Mesothelial cell of epicardium (in vitro differentiated cells): ENCODE data around the gene OTOF. TPM values are rescaled to one million over a fixed set of nuclear protein-coding genes. Genes with fewer than 3 reads are reported as not detected.

Experiments used
- DNase-seq, 2 experiments: peaks; one replicate each; pipeline ENCODE4 v3.0.0; 2021; ENCODE audit warnings: low spot score in 2 of 2; ENCODE audit not compliant: unreplicated experiment in 2 of 2
- H3K27ac Mint-ChIP-seq: 2 replicates; pipeline ENCODE4 v1.8.0; 2021; ENCODE audit warnings: mixed read lengths
- H3K27me3 Mint-ChIP-seq: 2 replicates; pipeline ENCODE4 v1.8.0; 2021; ENCODE audit warnings: low read depth, mixed read lengths
- H3K36me3 Mint-ChIP-seq: 2 replicates; pipeline ENCODE4 v1.8.0; 2021; ENCODE audit warnings: mixed read lengths
- H3K4me1 Mint-ChIP-seq: 2 replicates; pipeline ENCODE4 v1.8.0; 2021; ENCODE audit warnings: mixed read lengths
- H3K4me3 Mint-ChIP-seq: 2 replicates; pipeline ENCODE4 v1.8.0; 2021; ENCODE audit warnings: mild to moderate bottlenecking, moderate library complexity, mixed read lengths
- H3K9me3 Mint-ChIP-seq: 2 replicates; pipeline ENCODE4 v1.8.0; 2021; ENCODE audit warnings: mixed read lengths
- CTCF ChIP-seq: fragments of 200-600 bp; sonication (generic); IDR thresholded peaks from one replicate; pipeline ENCODE4 v1.5.0; 2021; ENCODE audit warnings: antibody characterized with exemption; ENCODE audit not compliant: unreplicated experiment
- total RNA-seq: library from RNA; stranded (reverse); gene quantifications from 3 replicates; pipeline ENCODE4 v1.2.1, GENCODE V29; 2021

Gene OTOF
- total RNA-seq, 1 donor from 2014 or later: 0.16 TPM

GRCh38 chr2:26466662-26467310 is 11.1 kb downstream of the OTOF start:
- no peak overlapping the region for H3K4me3 Mint-ChIP-seq
- no peak for DNase-seq
- H3K27ac Mint-ChIP-seq: no peak overlapping the region
- H3K4me1 Mint-ChIP-seq: peaks cover 4% of the 10 kb centered on the region
- H3K9me3 Mint-ChIP-seq: peaks cover 8% of the 10 kb centered on the region
- no peaks in the 10 kb centered on the region for H3K27me3 Mint-ChIP-seq
- no peak for TF ChIP-seq CTCF
- H3K36me3 Mint-ChIP-seq: no peaks in the 10 kb centered on the region

- DNase-seq: no peak
- Mint-ChIP-seq H3K36me3 (no peaks in the 10 kb centered on the region), H3K27ac (no peak overlapping the region), H3K27me3 (no peaks in the 10 kb centered on the region), H3K9me3 (peaks cover 8% of the 10 kb centered on the region), H3K4me3 (no peak overlapping the region), H3K4me1 (peaks cover 4% of the 10 kb centered on the region)
- no peak for TF ChIP-seq CTCF
These were observed 11.9 kb downstream of the OTOF start for GRCh38 chr2:26465981-26466471.

GRCh38 chr2:26465266-26465925 is 12.5 kb downstream of the OTOF start:
- peaks cover 8% of the 10 kb centered on the region for H3K9me3 Mint-ChIP-seq
- TF ChIP-seq CTCF: no peak
- DNase-seq: no peak
- no peak overlapping the region for H3K27ac Mint-ChIP-seq
- peaks cover 4% of the 10 kb centered on the region for H3K4me1 Mint-ChIP-seq
- H3K4me3 Mint-ChIP-seq: no peak overlapping the region
- no peaks in the 10 kb centered on the region for H3K36me3 Mint-ChIP-seq
- no peaks in the 10 kb centered on the region for H3K27me3 Mint-ChIP-seq

GRCh38 chr2:26464390-26465265 is 13.3 kb downstream of the OTOF start:
- Mint-ChIP-seq H3K27ac (no peak overlapping the region), H3K9me3 (peaks cover 6% of the 10 kb centered on the region), H3K4me1 (peaks cover 4% of the 10 kb centered on the region), H3K4me3 (no peak overlapping the region), H3K36me3 (no peaks in the 10 kb centered on the region), H3K27me3 (no peaks in the 10 kb centered on the region)
- DNase-seq: no peak
- no peak for TF ChIP-seq CTCF

- H3K4me1 Mint-ChIP-seq: peaks cover 4% of the 10 kb centered on the region
- H3K4me3 Mint-ChIP-seq: no peak overlapping the region
- no peak for TF ChIP-seq CTCF
- H3K27ac Mint-ChIP-seq: no peak overlapping the region
- no peaks in the 10 kb centered on the region for H3K27me3 Mint-ChIP-seq
- no peaks in the 10 kb centered on the region for H3K9me3 Mint-ChIP-seq
- H3K36me3 Mint-ChIP-seq: no peaks in the 10 kb centered on the region
- DNase-seq: no peak
These were observed 14.4 kb downstream of the OTOF start for GRCh38 chr2:26463244-26464192.
